Measurements from ENCODE around the gene DUSP9. TPM values are rescaled to one million over a fixed set of nuclear protein-coding genes. Genes with fewer than 3 reads are reported as not detected.

Gene DUSP9
- total RNA-seq, 1 experiment from 2014 or later: 2.4 TPM

DNA sequence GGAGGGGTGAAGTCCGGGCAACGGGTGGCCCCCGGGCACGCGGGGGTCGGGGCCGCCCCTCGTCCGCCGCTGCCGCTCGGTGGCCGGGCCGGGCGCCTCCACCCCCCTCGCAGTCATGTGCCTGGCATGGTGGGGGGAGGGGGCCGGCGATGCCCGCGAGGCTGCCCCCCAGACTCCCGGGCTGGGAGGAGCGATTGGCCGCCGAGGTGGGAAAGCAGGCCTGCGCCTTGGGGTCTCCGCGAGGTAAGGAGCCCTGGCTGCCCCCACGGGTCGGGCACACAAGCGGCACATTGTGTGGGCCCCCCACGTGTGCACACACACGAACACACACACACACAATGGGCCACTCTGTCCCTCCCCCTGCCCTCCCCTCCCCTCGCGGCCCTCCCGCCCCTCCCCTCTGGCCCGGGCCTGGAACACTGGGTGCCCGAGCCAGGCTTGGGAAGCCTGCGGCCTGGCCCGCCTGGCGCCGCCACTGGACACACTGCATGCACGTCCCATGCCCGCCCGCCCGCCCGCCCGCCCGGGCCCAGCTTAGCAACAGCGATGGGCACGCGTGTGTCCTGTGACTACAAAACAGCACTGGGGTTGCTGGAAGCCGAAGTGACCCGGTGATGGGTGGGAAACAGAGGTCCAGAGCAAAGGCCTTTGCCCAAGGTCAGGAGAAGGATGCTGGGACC lies 42.0 kb downstream of the DUSP9 start:
- Histone ChIP-seq H2BK5ac (ENCODE audit: insufficient read length, low read length) (no peak overlapping the region), H2AK5ac (ENCODE audit: insufficient read length, low read length) (no peak overlapping the region), H4K20me1 (ENCODE audit: control insufficient read depth, insufficient read depth, insufficient read length) (peaks cover 5% of the 10 kb centered on the region), H3K4me1 (ENCODE audit: insufficient read depth, low read length) (no peaks in the 10 kb centered on the region; the same call in 1 of the 2 replicates), H4K5ac (ENCODE audit: insufficient read length, low read depth, low read length) (no peak overlapping the region), H3K4me2 (ENCODE audit: insufficient read depth, insufficient read length, low read length) (peak overlapping the region; percentile 54), H3K23ac (ENCODE audit: insufficient read length, low read depth, low read length) (no peak overlapping the region), H2BK20ac (ENCODE audit: low read depth, low read length, poor library complexity, severe bottlenecking) (no peak overlapping the region), H3K79me1 (ENCODE audit: insufficient read depth, low read depth, low read length, poor library complexity, severe bottlenecking) (no peaks in the 10 kb centered on the region), H3K56ac (ENCODE audit: insufficient read length, low read depth, low read length) (no peak overlapping the region), H3K27ac (ENCODE audit: insufficient read length, low read depth, low read length) (no peak overlapping the region), H3K79me2 (ENCODE audit: insufficient read depth, low read length) (no peaks in the 10 kb centered on the region; the same call in 1 of the 2 replicates), H3K27me3 (ENCODE audit: insufficient read depth, low read length) (no peaks in the 10 kb centered on the region), H2BK120ac (ENCODE audit: low read depth, low read length, poor library complexity, severe bottlenecking) (no peak overlapping the region), H3K9ac (ENCODE audit: extremely low read depth, insufficient read length, low read length) (no peak overlapping the region), H4K91ac (ENCODE audit: insufficient read length, low read depth, low read length) (no peak overlapping the region), H3K23me2 (ENCODE audit: insufficient read length, low read depth, low read length, poor library complexity, severe bottlenecking) (no peaks in the 10 kb centered on the region), H2BK15ac (ENCODE audit: low read depth, low read length) (no peak overlapping the region), H3T11ph (ENCODE audit: low read length) (no peak overlapping the region), H2AFZ (ENCODE audit: low read length) (no peak overlapping the region), H3K9me3 (ENCODE audit: control insufficient read depth, low read depth, low read length) (peaks cover 6% of the 10 kb centered on the region), H3K14ac (ENCODE audit: insufficient read depth, low read length) (no peak overlapping the region), H3K18ac (ENCODE audit: insufficient read length, low read depth, low read length) (no peak overlapping the region), H4K8ac (replicated peaks; ENCODE audit: insufficient read length, low read depth, low read length) (no peak overlapping the region), H3K4ac (ENCODE audit: low read depth, low read length) (no peak overlapping the region), H2BK12ac (ENCODE audit: insufficient read length, low read depth, low read length) (no peak overlapping the region)
- Mint-ChIP-seq H3K27me3 (ENCODE audit: low read depth) (0 out of 2 replicates have a peak, but pooled peaks cover 2% of the 10 kb centered on the region), H3K4me1 (peaks cover 9 to 15% of the 10 kb centered on the region in 2 experiments), H3K4me3 (peak overlapping the region; percentile 65 to 74; a peak in 4 of 5 replicates), H3K27ac (no peak overlapping the region), H3K9me3 (peaks cover 26 to 52% of the 10 kb centered on the region in 2 experiments), H3K36me3 (ENCODE audit: insufficient read depth in 1 of 3, low read depth in 3 of 3) (peaks cover 15 to 41% (median 40%) of the 10 kb centered on the region in 3 experiments; a peak in 6 of 7 replicates)
- no peak for DNase-seq
- TF ChIP-seq, protein P1, sequence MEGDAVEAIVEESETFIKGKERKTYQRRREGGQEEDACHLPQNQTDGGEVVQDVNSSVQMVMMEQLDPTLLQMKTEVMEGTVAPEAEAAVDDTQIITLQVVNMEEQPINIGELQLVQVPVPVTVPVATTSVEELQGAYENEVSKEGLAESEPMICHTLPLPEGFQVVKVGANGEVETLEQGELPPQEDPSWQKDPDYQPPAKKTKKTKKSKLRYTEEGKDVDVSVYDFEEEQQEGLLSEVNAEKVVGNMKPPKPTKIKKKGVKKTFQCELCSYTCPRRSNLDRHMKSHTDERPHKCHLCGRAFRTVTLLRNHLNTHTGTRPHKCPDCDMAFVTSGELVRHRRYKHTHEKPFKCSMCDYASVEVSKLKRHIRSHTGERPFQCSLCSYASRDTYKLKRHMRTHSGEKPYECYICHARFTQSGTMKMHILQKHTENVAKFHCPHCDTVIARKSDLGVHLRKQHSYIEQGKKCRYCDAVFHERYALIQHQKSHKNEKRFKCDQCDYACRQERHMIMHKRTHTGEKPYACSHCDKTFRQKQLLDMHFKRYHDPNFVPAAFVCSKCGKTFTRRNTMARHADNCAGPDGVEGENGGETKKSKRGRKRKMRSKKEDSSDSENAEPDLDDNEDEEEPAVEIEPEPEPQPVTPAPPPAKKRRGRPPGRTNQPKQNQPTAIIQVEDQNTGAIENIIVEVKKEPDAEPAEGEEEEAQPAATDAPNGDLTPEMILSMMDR (conservative IDR thresholded peaks at IDR 0.05): no peak
- no CpG with 5 or more reads among the region's 53 CpGs for WGBS (ENCODE audit: extremely low coverage, insufficient read length, low lambda C conversion rate)
